ENCODE results near the gene PCDHA12.
"Not testable (repeated sequence)": the region's sequence is repeated elsewhere in the genome, so short reads cannot be mapped to it uniquely, and the experiment has no call there.

PCDHA12 gene, protein sequence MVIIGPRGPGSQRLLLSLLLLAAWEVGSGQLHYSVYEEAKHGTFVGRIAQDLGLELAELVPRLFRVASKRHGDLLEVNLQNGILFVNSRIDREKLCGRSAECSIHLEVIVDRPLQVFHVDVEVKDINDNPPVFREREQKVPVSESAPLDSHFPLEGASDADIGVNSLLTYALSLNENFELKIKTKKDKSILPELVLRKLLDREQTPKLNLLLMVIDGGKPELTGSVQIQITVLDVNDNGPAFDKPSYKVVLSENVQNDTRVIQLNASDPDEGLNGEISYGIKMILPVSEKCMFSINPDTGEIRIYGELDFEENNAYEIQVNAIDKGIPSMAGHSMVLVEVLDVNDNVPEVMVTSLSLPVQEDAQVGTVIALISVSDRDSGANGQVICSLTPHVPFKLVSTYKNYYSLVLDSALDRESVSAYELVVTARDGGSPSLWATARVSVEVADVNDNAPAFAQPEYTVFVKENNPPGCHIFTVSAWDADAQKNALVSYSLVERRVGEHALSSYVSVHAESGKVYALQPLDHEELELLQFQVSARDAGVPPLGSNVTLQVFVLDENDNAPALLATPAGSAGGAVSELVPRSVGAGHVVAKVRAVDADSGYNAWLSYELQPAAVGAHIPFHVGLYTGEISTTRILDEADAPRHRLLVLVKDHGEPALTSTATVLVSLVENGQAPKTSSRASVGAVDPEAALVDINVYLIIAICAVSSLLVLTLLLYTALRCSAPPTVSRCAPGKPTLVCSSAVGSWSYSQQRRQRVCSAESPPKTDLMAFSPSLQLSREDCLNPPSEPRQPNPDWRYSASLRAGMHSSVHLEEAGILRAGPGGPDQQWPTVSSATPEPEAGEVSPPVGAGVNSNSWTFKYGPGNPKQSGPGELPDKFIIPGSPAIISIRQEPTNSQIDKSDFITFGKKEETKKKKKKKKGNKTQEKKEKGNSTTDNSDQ

DNA sequence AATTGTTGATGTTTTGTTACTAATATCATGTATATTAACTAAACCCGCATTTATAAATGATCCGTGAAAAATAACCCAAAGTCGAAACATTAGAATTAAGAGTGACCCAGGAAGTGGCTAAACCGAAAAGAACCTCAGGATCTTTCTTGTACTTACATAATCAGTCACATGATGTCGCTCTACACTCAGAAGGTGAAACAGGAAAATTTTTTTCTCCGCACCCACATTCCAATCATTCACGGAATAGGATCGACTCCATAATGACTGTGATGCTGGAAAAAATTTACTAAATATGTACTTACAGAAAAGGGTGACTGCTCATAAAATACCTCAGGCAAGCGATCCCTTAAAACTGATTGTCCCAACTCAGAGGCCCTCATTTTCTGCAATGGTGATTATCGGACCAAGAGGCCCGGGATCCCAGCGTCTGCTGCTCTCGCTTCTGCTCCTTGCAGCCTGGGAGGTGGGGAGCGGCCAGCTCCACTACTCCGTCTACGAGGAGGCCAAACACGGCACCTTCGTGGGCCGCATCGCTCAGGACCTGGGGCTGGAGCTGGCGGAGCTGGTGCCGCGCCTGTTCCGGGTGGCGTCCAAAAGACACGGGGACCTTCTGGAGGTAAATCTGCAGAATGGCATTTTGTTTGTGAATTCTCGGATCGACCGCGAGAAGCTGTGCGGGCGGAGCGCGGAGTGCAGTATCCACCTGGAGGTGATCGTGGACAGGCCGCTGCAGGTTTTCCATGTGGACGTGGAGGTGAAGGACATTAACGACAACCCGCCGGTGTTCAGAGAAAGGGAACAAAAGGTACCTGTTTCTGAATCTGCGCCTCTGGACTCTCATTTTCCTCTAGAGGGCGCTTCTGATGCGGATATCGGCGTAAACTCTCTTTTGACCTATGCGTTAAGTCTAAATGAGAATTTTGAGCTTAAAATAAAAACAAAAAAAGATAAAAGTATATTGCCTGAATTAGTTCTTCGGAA is at the start of gene PCDHA12:
Gene PCDHA12 (plus strand): TSS at position 224 of the 981 bp plus-strand sequence. CDS start 165 bp downstream, at position 389.
- DNase-seq, result no peak

DNA sequence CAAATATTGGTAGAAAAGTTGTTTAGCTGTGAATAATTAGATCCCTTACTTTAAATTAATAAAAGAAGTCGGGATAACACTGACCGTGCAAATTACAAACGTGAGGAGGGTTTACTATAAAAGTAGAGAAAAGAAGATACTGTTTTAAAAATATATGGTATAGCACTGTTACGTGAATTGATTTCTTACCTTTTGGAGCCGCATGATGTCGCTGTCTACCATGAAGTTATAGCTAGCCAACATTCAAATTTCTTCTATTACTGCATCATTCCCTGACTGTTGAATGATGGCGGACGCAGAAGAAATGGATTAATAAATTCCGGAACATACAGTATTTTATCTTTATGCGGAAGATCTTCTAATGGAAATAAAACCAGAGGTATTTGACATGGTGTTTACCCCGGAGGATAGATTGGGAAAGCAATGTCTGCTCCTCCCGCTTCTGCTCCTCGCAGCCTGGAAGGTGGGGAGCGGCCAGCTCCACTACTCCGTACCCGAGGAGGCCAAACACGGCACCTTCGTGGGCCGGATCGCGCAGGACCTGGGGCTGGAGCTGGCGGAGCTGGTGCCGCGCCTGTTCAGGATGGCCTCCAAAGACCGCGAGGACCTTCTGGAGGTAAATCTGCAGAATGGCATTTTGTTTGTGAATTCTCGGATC is 47.3 kb upstream of the PCDHA12 start, which contains the start of gene PCDHA6:
Gene PCDHA6 (plus strand): TSS at position 257 of the 658 bp plus-strand sequence. CDS start 132 bp downstream, at position 389.
- DNase-seq, result no peak

DNA sequence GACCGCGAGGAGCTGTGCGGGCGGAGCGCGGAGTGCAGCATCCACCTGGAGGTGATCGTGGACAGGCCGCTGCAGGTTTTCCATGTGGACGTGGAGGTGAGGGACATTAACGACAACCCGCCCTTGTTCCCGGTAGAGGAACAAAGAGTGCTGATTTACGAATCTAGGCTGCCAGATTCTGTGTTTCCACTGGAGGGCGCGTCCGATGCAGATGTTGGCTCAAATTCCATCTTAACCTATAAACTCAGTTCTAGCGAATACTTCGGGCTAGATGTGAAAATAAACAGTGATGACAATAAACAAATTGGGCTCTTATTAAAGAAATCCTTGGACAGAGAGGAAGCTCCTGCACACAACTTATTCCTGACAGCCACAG is 46.8 kb upstream of the PCDHA12 start:
- DNase-seq, result no peak

DNA sequence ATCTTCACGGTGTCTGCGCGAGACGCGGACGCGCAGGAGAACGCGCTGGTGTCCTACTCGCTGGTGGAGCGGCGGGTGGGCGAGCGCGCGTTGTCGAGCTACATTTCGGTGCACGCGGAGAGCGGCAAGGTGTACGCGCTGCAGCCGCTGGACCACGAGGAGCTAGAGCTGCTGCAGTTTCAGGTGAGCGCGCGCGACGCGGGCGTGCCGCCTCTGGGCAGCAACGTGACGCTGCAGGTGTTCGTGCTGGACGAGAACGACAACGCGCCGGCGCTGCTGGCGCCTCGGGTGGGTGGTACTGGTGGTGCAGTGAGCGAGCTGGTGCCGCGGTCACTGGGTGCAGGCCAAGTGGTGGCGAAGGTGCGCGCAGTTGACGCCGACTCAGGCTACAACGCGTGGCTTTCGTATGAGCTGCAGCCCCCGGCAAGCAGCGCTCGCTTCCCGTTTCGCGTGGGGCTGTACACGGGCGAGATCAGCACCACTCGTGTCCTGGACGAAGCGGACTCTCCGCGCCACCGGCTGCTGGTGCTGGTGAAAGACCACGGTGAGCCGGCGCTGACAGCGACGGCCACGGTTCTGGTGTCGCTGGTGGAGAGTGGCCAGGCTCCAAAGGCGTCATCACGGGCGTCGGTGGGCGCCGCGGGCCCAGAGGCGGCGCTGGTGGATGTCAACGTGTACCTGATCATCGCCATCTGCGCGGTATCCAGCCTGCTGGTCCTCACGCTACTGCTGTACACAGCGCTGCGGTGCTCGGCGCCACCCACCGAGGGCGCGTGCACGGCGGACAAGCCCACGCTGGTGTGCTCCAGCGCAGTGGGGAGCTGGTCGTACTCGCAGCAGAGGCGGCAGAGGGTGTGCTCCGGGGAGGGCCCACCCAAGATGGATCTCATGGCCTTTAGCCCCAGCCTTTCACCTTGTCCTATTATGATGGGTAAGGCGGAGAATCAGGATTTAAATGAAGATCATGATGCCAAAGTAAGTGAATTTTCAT is 45.3 kb upstream of the PCDHA12 start:
- DNase-seq, result not testable (repeated sequence)

DNA sequence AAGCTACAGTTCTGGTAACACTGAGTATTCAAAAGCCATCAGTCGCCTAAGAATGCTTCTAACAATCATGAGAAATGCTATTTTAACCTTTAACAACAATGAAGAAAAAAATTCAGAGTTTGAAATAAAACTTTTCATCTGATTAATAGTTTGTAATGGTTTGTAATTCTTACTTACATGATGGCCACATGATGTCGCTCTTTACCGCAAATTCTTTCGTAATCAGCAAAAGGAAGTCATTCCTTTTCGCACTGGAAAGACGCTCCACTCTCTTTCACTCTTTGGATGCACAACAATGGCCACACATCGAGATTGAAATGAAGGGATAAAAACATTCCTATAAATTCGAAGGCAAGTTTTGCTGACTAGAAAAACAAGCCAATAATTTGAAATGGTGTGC is 41.1 kb upstream of the PCDHA12 start, which contains the start of gene PCDHA7:
Gene PCDHA7 (plus strand): TSS at position 277 of the 400 bp plus-strand sequence. CDS start 115 bp downstream, at position 392.
- DNase-seq, result no peak

DNA sequence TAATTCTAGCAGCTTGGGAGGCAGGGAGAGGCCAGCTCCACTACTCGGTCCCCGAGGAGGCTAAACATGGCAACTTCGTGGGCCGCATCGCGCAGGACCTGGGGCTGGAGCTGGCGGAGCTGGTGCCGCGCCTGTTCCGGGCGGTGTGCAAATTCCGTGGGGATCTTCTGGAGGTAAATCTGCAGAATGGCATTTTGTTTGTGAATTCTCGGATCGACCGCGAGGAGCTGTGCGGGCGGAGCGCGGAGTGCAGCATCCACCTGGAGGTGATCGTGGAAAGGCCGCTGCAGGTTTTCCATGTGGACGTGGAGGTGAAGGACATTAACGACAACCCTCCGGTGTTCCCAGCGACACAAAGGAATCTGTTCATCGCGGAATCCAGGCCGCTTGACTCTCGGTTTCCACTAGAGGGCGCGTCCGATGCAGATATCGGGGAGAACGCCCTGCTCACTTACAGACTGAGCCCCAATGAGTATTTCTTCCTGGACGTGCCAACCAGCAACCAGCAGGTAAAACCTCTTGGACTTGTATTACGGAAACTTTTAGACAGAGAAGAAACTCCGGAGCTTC is 40.6 kb upstream of the PCDHA12 start:
- not testable (repeated sequence) for DNase-seq

DNA sequence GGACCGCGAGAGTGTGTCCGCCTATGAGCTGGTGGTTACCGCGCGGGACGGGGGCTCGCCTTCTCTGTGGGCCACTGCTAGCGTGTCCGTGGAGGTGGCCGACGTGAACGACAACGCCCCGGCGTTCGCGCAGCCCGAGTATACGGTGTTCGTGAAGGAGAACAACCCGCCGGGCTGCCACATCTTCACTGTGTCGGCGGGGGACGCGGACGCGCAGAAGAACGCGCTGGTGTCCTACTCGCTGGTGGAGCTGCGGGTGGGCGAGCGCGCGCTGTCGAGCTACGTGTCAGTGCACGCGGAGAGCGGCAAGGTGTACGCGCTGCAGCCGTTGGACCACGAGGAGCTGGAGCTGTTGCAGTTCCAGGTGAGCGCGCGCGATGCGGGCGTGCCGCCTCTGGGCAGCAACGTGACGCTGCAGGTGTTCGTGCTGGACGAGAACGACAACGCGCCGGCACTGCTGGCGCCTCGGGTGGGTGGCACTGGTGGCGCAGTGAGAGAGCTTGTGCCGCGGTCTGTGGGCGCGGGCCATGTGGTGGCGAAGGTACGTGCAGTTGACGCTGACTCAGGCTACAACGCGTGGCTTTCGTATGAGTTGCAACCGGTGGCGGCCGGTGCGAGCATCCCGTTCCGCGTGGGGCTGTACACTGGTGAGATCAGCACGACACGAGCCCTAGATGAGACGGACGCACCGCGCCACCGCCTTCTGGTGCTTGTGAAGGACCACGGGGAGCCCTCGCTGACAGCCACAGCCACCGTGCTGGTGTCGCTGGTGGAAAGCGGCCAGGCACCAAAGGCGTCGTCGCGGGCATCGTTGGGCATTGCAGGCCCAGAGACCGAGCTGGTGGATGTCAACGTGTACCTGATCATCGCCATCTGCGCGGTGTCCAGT is 39.2 kb upstream of the PCDHA12 start:
- DNase-seq, result no peak

DNA sequence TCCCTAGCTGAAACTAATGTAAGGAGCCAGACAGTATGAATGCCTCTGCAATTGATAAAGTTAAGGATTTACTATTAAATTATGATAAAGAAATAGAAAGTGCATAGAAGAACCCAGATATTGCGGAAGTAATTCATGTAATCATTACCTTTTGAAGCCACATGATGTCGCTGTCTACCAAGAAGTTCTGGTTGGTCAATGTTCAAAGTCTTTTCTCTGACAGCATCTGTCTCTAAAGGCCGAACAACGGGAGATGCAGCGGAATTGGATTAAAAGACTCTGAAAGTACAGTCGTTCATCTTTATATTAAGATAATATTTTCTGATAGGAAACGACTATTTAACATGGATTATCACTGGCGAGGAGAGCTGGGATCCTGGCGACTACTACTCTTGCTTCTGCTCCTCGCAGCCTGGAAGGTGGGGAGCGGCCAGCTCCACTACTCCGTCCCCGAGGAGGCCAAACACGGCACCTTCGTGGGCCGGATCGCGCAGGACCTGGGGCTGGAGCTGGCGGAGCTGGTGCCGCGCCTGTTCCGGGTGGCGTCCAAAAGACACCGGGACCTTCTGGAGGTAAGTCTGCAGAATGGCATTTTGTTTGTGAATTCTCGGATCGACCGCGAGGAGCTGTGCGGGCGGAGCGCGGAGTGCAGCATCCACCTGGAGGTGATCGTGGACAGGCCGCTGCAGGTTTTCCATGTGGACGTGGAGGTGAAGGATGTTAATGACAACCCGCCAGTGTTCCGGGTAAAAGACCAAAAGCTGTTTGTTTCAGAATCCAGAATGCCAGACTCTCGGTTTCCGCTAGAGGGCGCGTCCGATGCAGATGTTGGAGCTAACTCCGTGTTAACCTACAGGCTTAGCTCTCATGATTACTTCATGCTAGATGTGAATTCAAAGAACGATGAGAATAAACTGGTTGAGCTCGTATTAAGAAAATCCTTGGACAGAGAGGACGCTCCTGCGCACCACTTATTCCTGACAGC is 33.8 kb upstream of the PCDHA12 start, which contains the start of gene PCDHA8:
Gene PCDHA8 (plus strand): TSS at position 210 of the 985 bp plus-strand sequence. CDS start 135 bp downstream, at position 345.
- DNase-seq, result no peak

DNA sequence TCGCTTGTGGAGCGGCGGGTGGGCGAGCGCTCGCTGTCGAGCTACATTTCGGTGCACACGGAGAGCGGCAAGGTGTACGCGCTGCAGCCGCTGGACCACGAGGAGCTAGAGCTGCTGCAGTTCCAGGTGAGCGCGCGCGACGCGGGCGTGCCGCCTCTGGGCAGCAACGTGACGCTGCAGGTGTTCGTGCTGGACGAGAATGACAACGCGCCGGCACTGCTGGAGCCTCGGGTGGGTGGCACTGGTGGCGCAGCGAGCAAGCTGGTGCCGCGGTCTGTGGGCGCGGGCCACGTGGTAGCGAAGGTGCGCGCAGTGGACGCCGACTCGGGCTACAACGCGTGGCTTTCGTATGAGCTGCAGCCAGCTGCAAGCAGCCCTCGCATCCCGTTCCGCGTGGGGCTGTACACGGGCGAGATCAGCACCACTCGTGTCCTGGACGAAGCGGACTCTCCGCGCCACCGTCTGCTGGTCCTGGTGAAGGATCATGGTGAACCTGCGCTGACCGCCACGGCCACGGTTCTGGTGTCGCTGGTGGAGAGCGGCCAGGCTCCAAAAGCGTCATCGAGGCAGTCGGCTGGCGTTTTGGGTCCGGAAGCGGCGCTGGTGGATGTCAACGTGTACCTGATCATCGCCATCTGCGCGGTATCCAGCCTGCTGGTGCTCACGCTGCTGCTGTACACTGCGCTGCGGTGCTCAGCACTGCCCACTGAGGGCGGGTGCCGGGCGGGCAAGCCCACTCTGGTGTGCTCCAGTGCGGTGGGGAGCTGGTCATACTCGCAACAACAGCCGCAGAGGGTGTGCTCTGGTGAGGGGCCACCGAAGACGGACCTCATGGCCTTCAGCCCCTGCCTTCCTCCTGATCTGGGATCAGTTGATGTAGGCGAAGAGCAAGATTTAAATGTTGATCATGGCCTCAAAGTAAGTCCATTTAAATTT is 32.0 kb upstream of the PCDHA12 start:
- DNase-seq, result no peak

DNA sequence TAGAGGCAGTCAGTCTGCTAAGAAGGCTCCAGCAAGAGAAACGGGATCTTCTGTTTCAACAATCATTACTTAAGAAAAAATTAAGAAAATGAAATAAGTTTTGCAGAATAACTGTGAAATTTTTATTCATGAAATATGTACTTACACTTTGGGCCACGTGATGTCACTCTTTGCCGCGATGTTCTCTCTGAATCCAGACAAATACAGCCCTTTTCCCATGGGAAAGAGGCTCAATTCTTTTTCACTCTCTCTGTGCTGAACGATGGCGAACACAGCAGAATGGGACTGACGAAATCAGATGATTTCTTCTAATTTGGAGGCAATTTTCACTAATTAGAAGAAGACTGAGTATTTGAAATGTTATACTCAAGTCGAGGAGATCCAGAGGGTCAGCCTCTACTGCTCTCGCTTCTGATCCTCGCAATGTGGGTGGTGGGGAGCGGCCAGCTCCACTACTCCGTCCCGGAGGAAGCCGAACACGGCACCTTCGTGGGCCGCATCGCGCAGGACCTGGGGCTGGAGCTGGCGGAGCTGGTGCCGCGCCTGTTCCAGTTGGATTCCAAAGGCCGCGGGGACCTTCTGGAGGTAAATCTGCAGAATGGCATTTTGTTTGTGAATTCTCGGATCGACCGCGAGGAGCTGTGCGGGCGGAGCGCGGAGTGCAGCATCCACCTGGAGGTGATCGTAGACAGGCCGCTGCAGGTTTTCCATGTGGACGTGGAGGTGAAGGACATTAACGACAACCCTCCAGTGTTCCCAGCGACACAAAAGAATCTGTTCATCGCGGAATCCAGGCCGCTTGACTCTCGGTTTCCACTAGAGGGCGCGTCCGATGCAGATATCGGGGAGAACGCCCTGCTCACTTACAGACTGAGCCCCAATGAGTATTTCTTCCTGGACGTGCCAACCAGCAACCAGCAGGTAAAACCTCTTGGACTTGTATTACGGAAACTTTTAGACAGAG is 26.7 kb upstream of the PCDHA12 start, which contains the start of gene PCDHA9:
Gene PCDHA9 (plus strand): TSS at position 244 of the 964 bp plus-strand sequence. CDS start 114 bp downstream, at position 358.
- not testable (repeated sequence) for DNase-seq

DNA sequence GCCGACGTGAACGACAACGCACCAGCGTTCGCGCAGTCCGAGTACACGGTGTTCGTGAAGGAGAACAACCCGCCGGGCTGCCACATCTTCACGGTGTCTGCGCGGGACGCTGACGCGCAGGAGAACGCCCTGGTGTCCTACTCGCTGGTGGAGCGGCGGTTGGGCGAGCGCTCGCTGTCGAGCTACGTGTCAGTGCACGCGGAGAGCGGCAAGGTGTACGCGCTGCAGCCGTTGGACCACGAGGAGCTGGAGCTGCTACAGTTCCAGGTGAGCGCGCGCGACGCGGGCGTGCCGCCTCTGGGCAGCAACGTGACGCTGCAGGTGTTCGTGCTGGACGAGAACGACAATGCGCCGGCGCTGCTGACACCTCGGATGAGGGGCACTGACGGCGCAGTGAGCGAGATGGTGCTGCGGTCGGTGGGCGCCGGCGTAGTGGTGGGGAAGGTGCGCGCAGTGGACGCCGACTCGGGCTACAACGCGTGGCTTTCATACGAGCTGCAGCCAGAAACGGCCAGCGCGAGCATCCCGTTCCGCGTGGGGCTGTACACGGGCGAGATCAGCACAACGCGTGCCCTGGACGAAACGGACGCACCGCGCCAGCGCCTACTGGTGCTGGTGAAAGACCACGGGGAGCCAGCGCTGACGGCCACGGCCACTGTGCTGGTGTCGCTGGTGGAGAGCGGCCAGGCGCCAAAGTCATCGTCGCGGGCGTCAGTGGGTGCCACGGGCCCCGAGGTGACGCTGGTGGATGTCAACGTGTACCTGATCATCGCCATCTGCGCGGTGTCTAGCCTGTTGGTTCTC is 25.1 kb upstream of the PCDHA12 start:
- not testable (repeated sequence) for DNase-seq

DNA sequence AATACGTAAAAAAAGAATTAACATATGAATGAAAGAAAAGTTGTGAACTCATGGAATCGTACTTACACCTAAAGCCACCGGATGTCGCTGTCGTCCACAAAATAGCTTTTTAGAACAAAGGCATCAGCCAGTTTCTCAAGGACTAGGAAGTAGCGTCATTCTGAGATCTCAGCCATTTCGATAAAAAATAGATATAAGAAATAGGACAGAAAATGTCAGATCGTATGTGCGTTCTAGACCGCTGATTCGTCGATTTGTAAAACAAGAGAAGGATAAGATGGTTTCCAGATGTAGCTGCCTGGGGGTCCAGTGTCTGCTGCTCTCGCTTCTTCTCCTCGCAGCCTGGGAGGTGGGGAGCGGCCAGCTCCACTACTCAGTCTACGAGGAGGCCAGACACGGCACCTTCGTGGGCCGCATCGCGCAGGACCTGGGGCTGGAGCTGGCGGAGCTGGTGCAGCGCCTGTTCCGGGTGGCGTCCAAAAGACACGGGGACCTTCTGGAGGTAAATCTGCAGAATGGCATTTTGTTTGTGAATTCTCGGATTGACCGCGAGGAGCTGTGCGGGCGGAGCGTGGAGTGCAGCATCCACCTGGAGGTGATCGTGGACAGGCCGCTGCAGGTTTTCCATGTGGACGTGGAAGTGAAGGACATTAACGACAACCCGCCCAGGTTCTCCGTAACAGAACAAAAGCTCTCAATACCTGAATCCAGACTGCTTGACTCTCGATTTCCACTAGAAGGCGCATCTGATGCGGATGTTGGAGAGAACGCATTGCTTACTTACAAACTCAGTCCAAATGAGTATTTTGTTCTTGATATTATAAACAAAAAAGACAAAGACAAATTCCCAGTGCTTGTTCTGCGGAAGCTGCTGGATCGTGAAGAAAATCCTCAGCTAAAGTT is 19.1 kb upstream of the PCDHA12 start, which contains the start of gene PCDHA10:
Gene PCDHA10 (plus strand): TSS at position 126 of the 903 bp plus-strand sequence. CDS start 152 bp downstream, at position 278.
- no peak for DNase-seq

Data from CD4-positive, alpha-beta T cell treated with Interferon gamma for 1 hour (primary cell).